ENCODE measurements around the gene ENOX1. TPM values are rescaled to one million over a fixed set of nuclear protein-coding genes. Genes with fewer than 3 reads are reported as not detected.

The ENOX1 gene
- total and polyA plus RNA-seq, 2 of the 13 experiments (the other 11 are each of a cell fraction or from before 2014, with no cell fraction given) = not detected

- H3K27me3 ChIP-seq (ENCODE audit: control insufficient read depth in 1 of 2, insufficient read depth in 2 of 2, low read length in 2 of 2) = no peaks in the 10 kb centered on the region
- CTCF ChIA-PET (ENCODE audit: low intra/inter-chr PET ratio, low total read pairs) = no interaction called here
- DNase-seq (ENCODE audit: low spot score) = no peak
- H3K4me1 ChIP-seq (ENCODE audit: insufficient read depth, low read length) = no peaks in the 10 kb centered on the region
- no peak for ATAC-seq
- H3K4me2 ChIP-seq (ENCODE audit: low read depth, low read length) = no peak overlapping the region
- no peak overlapping the region for H3K9ac ChIP-seq (ENCODE audit: insufficient read depth, low read depth, low read length)
- no peak overlapping the region for H3K4me3 ChIP-seq (replicated peaks in 1 of 3; ENCODE audit: insufficient read depth in 1 of 3, low read depth in 2 of 3, low read length in 3 of 3)
- WGBS (ENCODE audit: low lambda C conversion rate) = 0% methylated on average over 3 of the region's 3 CpGs
- no TSS peak for BruUV-seq (replicated peaks)
- no peak overlapping the region for H2AFZ ChIP-seq (ENCODE audit: low read length)
- H4K20me1 ChIP-seq (ENCODE audit: insufficient read depth, low read length) = no peaks in the 10 kb centered on the region
- POLR2A ChIA-PET = no interaction called here
- intact Hi-C loops (cut with micrococcal nuclease; ENCODE audit: unreplicated experiment) (no loop called here), in situ Hi-C loops (cut with HindIII; ENCODE audit: extremely low pct_ligation_motif_present, low pct_unique_long_range_greater_than_20kb) (no loop called here)
- H3K79me2 ChIP-seq (ENCODE audit: insufficient read depth, low read length) = no peaks in the 10 kb centered on the region
- H3K27ac ChIP-seq (ENCODE audit: extremely low read length, insufficient read depth, low read length) = no peak overlapping the region
- no peaks in the 10 kb centered on the region for H3K36me3 ChIP-seq (replicated peaks in 1 of 2; ENCODE audit: control insufficient read depth in 1 of 2, insufficient read depth in 2 of 2, low read length in 2 of 2)
- no peak for FAIRE-seq
- no peaks in the 10 kb centered on the region for H3K9me3 ChIP-seq (ENCODE audit: low read length)
- TF ChIP-seq, protein P1, sequence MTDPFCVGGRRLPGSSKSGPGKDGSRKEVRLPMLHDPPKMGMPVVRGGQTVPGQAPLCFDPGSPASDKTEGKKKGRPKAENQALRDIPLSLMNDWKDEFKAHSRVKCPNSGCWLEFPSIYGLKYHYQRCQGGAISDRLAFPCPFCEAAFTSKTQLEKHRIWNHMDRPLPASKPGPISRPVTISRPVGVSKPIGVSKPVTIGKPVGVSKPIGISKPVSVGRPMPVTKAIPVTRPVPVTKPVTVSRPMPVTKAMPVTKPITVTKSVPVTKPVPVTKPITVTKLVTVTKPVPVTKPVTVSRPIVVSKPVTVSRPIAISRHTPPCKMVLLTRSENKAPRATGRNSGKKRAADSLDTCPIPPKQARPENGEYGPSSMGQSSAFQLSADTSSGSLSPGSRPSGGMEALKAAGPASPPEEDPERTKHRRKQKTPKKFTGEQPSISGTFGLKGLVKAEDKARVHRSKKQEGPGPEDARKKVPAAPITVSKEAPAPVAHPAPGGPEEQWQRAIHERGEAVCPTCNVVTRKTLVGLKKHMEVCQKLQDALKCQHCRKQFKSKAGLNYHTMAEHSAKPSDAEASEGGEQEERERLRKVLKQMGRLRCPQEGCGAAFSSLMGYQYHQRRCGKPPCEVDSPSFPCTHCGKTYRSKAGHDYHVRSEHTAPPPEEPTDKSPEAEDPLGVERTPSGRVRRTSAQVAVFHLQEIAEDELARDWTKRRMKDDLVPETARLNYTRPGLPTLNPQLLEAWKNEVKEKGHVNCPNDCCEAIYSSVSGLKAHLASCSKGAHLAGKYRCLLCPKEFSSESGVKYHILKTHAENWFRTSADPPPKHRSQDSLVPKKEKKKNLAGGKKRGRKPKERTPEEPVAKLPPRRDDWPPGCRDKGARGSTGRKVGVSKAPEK (CRISPR knock-in tag; IDR thresholded peaks at IDR 0.05; ENCODE audit: borderline replicate concordance) = no peak
- TF ChIP-seq PHF5A (CRISPR knock-in tag; IDR thresholded peaks at IDR 0.05; ENCODE audit: low read depth, unreplicated experiment) (no peak), FOXO1 (CRISPR knock-in tag; IDR thresholded peaks at IDR 0.05) (no peak), IRF2 (CRISPR knock-in tag; IDR thresholded peaks at IDR 0.05) (no peak), ZNF773 (CRISPR knock-in tag; IDR thresholded peaks at IDR 0.05; ENCODE audit: borderline replicate concordance) (no peak), RXRA (CRISPR knock-in tag; IDR thresholded peaks at IDR 0.05) (no peak), ZNF878 (CRISPR knock-in tag; IDR thresholded peaks at IDR 0.05) (no peak), ZNF597 (CRISPR knock-in tag; IDR thresholded peaks at IDR 0.05) (no peak), ARID3A (IDR thresholded peaks at IDR 0.05; ENCODE audit: low read depth, low read length) (no peak), ARNT2 (CRISPR knock-in tag; IDR thresholded peaks at IDR 0.05; ENCODE audit: low read depth) (no peak), ZNF496 (CRISPR knock-in tag; IDR thresholded peaks at IDR 0.05; ENCODE audit: insufficient replicate concordance) (no peak), ZNF674 (CRISPR knock-in tag; IDR thresholded peaks at IDR 0.05; ENCODE audit: low read depth) (no peak)
- TF ChIP-seq, protein P2, sequence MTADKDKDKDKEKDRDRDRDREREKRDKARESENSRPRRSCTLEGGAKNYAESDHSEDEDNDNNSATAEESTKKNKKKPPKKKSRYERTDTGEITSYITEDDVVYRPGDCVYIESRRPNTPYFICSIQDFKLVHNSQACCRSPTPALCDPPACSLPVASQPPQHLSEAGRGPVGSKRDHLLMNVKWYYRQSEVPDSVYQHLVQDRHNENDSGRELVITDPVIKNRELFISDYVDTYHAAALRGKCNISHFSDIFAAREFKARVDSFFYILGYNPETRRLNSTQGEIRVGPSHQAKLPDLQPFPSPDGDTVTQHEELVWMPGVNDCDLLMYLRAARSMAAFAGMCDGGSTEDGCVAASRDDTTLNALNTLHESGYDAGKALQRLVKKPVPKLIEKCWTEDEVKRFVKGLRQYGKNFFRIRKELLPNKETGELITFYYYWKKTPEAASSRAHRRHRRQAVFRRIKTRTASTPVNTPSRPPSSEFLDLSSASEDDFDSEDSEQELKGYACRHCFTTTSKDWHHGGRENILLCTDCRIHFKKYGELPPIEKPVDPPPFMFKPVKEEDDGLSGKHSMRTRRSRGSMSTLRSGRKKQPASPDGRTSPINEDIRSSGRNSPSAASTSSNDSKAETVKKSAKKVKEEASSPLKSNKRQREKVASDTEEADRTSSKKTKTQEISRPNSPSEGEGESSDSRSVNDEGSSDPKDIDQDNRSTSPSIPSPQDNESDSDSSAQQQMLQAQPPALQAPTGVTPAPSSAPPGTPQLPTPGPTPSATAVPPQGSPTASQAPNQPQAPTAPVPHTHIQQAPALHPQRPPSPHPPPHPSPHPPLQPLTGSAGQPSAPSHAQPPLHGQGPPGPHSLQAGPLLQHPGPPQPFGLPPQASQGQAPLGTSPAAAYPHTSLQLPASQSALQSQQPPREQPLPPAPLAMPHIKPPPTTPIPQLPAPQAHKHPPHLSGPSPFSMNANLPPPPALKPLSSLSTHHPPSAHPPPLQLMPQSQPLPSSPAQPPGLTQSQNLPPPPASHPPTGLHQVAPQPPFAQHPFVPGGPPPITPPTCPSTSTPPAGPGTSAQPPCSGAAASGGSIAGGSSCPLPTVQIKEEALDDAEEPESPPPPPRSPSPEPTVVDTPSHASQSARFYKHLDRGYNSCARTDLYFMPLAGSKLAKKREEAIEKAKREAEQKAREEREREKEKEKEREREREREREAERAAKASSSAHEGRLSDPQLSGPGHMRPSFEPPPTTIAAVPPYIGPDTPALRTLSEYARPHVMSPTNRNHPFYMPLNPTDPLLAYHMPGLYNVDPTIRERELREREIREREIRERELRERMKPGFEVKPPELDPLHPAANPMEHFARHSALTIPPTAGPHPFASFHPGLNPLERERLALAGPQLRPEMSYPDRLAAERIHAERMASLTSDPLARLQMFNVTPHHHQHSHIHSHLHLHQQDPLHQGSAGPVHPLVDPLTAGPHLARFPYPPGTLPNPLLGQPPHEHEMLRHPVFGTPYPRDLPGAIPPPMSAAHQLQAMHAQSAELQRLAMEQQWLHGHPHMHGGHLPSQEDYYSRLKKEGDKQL (CRISPR knock-in tag; IDR thresholded peaks at IDR 0.05; ENCODE audit: low read depth) = no peak
Observed at GRCh38 chr13:43572656-43573360, 214.0 kb downstream of the ENOX1 start.

Data from HepG2 (cell line).